Astrocyte (in vitro differentiated cells and primary cell): Measurements from ENCODE around the gene PROSER1. TPM values are rescaled to one million over a fixed set of nuclear protein-coding genes. Genes with fewer than 3 reads are reported as not detected.

Experiments used
- DNase-seq: peaks from one replicate; pipeline ENCODE4 v3.0.0-alpha.2; 2010; ENCODE audit warnings: low read depth
- FAIRE-seq: peaks from 2 replicates; lab custom pipeline; 2011; peaks lifted over from hg19 to GRCh38; lab: Jason Lieb, UNC
- H2AFZ ChIP-seq: 2 replicates; pipeline ENCODE4 v1.6.0; 2012; ENCODE audit warnings: low read depth, low read length, inconsistent platforms
- H3K27ac ChIP-seq: 2 replicates; pipeline ENCODE4 v1.5.1; 2011; ENCODE audit warnings: low read depth, low read length, inconsistent platforms
- H3K27me3 ChIP-seq: 2 replicates; pipeline ENCODE4 v1.6.0; 2011; ENCODE audit warnings: low read length, inconsistent platforms; ENCODE audit not compliant: insufficient read depth
- H3K36me3 ChIP-seq: 2 replicates; pipeline ENCODE4 v1.5.1; 2011; ENCODE audit warnings: low read length, inconsistent platforms; ENCODE audit not compliant: insufficient read depth
- H3K4me1 ChIP-seq: 2 replicates; pipeline ENCODE4 v1.5.1; 2011; ENCODE audit warnings: low read length, inconsistent platforms; ENCODE audit not compliant: insufficient read depth
- H3K4me2 ChIP-seq: 2 replicates; pipeline ENCODE4 v1.6.0; 2012; ENCODE audit warnings: low read length, inconsistent platforms
- H3K4me3 ChIP-seq: 2 replicates; pipeline ENCODE4 v1.5.1; 2011; ENCODE audit warnings: low read depth, mild to moderate bottlenecking, low read length, inconsistent platforms; ENCODE audit not compliant: insufficient read depth
- H3K79me2 ChIP-seq: 2 replicates; pipeline ENCODE4 v1.6.0; 2012; ENCODE audit warnings: mild to moderate bottlenecking, low read length, inconsistent platforms; ENCODE audit not compliant: insufficient read depth
- H3K9ac ChIP-seq: 2 replicates; pipeline ENCODE4 v1.6.0; 2012; ENCODE audit warnings: mild to moderate bottlenecking, low read length, inconsistent platforms
- H3K9me3 ChIP-seq: 2 replicates; pipeline ENCODE4 v1.5.1; 2012; ENCODE audit warnings: low read depth, mild to moderate bottlenecking, low read length, inconsistent platforms; ENCODE audit not compliant: insufficient read depth
- H4K20me1 ChIP-seq: 2 replicates; pipeline ENCODE4 v1.6.0; 2012; ENCODE audit warnings: low read length, inconsistent platforms; ENCODE audit not compliant: insufficient read depth
- H3K27ac Mint-ChIP-seq: one replicate; pipeline ENCODE4 v1.8.0; 2021; ENCODE audit warnings: mild to moderate bottlenecking, mixed read lengths; ENCODE audit not compliant: unreplicated experiment
- H3K27me3 Mint-ChIP-seq: one replicate; pipeline ENCODE4 v1.8.0; 2021; ENCODE audit warnings: low read depth, mixed read lengths; ENCODE audit not compliant: unreplicated experiment
- H3K36me3 Mint-ChIP-seq: one replicate; pipeline ENCODE4 v1.8.0; 2021; ENCODE audit warnings: low read depth, mixed read lengths; ENCODE audit not compliant: unreplicated experiment
- H3K4me1 Mint-ChIP-seq: one replicate; pipeline ENCODE4 v1.8.0; 2021; ENCODE audit warnings: low read depth, mixed read lengths; ENCODE audit not compliant: unreplicated experiment
- H3K4me3 Mint-ChIP-seq: one replicate; pipeline ENCODE4 v1.8.0; 2021; ENCODE audit warnings: mild to moderate bottlenecking, moderate library complexity, mixed read lengths; ENCODE audit not compliant: unreplicated experiment
- H3K9me3 Mint-ChIP-seq: one replicate; pipeline ENCODE4 v1.8.0; 2021; ENCODE audit warnings: mild to moderate bottlenecking, mixed read lengths; ENCODE audit not compliant: unreplicated experiment
- CTCF ChIP-seq: IDR thresholded peaks from 2 replicates; pipeline ENCODE4 v1.5.1; 2011; ENCODE audit warnings: low read depth, mild to moderate bottlenecking, inconsistent platforms, low read length, moderate library complexity; ENCODE audit not compliant: insufficient read depth
- EZH2 ChIP-seq: IDR thresholded peaks from 2 replicates; pipeline ENCODE4 v1.6.1; 2012; ENCODE audit warnings: mild to moderate bottlenecking, low read length, inconsistent platforms; ENCODE audit not compliant: insufficient read depth
- total RNA-seq: library from RNA; stranded (reverse); gene quantifications from 2 replicates; pipeline ENCODE4 v1.2.1, GENCODE V29; 2021

PROSER1 gene
- total RNA-seq, 1 donor from 2014 or later, result 35.3 TPM

GRCh38 chr13:39056018-39056417, 18.1 kb upstream of the PROSER1 start:
- no peaks in the 10 kb centered on the region for H3K27me3 Mint-ChIP-seq

GRCh38 chr13:39054112-39054511, 16.2 kb upstream of the PROSER1 start:
- Mint-ChIP-seq H3K36me3 (no peaks in the 10 kb centered on the region), H3K9me3 (no peaks in the 10 kb centered on the region), H3K27me3 (no peaks in the 10 kb centered on the region), H3K27ac (no peak overlapping the region), H3K4me1 (no peaks in the 10 kb centered on the region), H3K4me3 (no peak overlapping the region)
- Histone ChIP-seq H3K79me2 (no peaks in the 10 kb centered on the region), H3K27me3 (no peaks in the 10 kb centered on the region), H3K9ac (no peak overlapping the region), H2AFZ (no peak overlapping the region), H4K20me1 (no peaks in the 10 kb centered on the region), H3K36me3 (no peaks in the 10 kb centered on the region), H3K9me3 (no peaks in the 10 kb centered on the region), H3K27ac (no peak overlapping the region), H3K4me1 (no peaks in the 10 kb centered on the region), H3K4me2 (no peak overlapping the region), H3K4me3 (no peak overlapping the region)
- TF ChIP-seq CTCF (no peak), EZH2 (no peak)
- DNase-seq (no peak), FAIRE-seq (no peak)

More at GRCh38 chr13:39056018-39056417, 18.1 kb upstream of the PROSER1 start:
- DNase-seq, result no peak
- Histone ChIP-seq H4K20me1 (no peaks in the 10 kb centered on the region), H3K79me2 (no peaks in the 10 kb centered on the region), H3K36me3 (no peaks in the 10 kb centered on the region), H3K9me3 (no peaks in the 10 kb centered on the region), H3K4me1 (no peaks in the 10 kb centered on the region), H3K4me2 (no peak overlapping the region), H3K27ac (no peak overlapping the region), H2AFZ (no peak overlapping the region), H3K9ac (no peak overlapping the region), H3K27me3 (no peaks in the 10 kb centered on the region), H3K4me3 (no peak overlapping the region)
- TF ChIP-seq CTCF (no peak), EZH2 (no peak)
- Mint-ChIP-seq H3K36me3 (peaks cover 1% of the 10 kb centered on the region), H3K27ac (no peak overlapping the region), H3K4me1 (no peaks in the 10 kb centered on the region), H3K4me3 (no peak overlapping the region), H3K9me3 (no peaks in the 10 kb centered on the region)
- FAIRE-seq, result no peak

- Histone ChIP-seq H3K4me1 (no peaks in the 10 kb centered on the region), H2AFZ (no peak overlapping the region), H3K36me3 (no peaks in the 10 kb centered on the region), H3K79me2 (no peaks in the 10 kb centered on the region), H3K4me3 (no peak overlapping the region), H3K9ac (no peak overlapping the region), H3K9me3 (no peaks in the 10 kb centered on the region), H3K27ac (no peak overlapping the region), H3K27me3 (no peaks in the 10 kb centered on the region), H4K20me1 (no peaks in the 10 kb centered on the region), H3K4me2 (no peak overlapping the region)
- Mint-ChIP-seq H3K4me1 (no peaks in the 10 kb centered on the region), H3K4me3 (no peak overlapping the region), H3K27me3 (no peaks in the 10 kb centered on the region), H3K27ac (no peak overlapping the region), H3K9me3 (no peaks in the 10 kb centered on the region), H3K36me3 (no peaks in the 10 kb centered on the region)
- no peak for TF ChIP-seq EZH2
- no peak for TF ChIP-seq CTCF
- no peak for DNase-seq
- FAIRE-seq, result no peak
Measured at GRCh38 chr13:39052944-39053343, 15.1 kb upstream of the PROSER1 start.
